B cell (primary cell): Measurements from ENCODE around the gene SLC6A6.

Experiments
- CTCF ChIP-seq: fragments of 200-600 bp; IDR thresholded peaks from one replicate; pipeline ENCODE4 v1.8.0; 2022; ENCODE audit warnings: antibody characterized with exemption, mild to moderate bottlenecking
- EZH2 ChIP-seq: IDR thresholded peaks from 2 replicates; pipeline ENCODE4 v1.6.1; 2012; ENCODE audit warnings: borderline replicate concordance, low read depth, mild to moderate bottlenecking, moderate library complexity, low read length; ENCODE audit not compliant: insufficient read depth, poor library complexity, severe bottlenecking

- no peak for TF ChIP-seq CTCF
- TF ChIP-seq EZH2, result no peak
Measured at GRCh38 chr3:14455571-14456317, 53.3 kb downstream of the SLC6A6 start.
